ENCODE measurements around the gene LASP1NB.

Gene LASP1NB

GRCh38 chr17:38889745-38890409, 35.5 kb upstream of the LASP1NB start:
- Histone ChIP-seq H2BK15ac (ENCODE audit: low read length) (no peak overlapping the region), H3K79me1 (ENCODE audit: low read depth, low read length) (peaks cover 7% of the 10 kb centered on the region), H2BK12ac (ENCODE audit: low read length) (no peak overlapping the region), H3K4me2 (ENCODE audit: insufficient read depth, low read length, poor library complexity, severe bottlenecking) (no peak overlapping the region), H3K4me1 (ENCODE audit: control insufficient read depth in 2 of 2, insufficient read depth in 1 of 2, low read depth in 1 of 2, low read length in 2 of 2) (peaks cover 22 to 23% of the 10 kb centered on the region in 2 donors), H3K18ac (ENCODE audit: low read length) (no peak overlapping the region), H3K4me3 (ENCODE audit: low read length in 2 of 2) (no peak overlapping the region), H3K14ac (ENCODE audit: low read length) (no peak overlapping the region), H3K9me3 (replicated peaks in 1 of 2; ENCODE audit: control insufficient read depth in 2 of 2, insufficient read depth in 1 of 2, low read depth in 1 of 2, low read length in 2 of 2) (no peaks in the 10 kb centered on the region), H3K27ac (replicated peaks; ENCODE audit: low read length) (no peak overlapping the region), H4K91ac (ENCODE audit: low read depth, low read length, poor library complexity) (no peak overlapping the region), H2AFZ (ENCODE audit: low read length) (no peak overlapping the region), H3K23ac (ENCODE audit: low read depth, low read length, poor library complexity) (no peak overlapping the region), H2BK120ac (ENCODE audit: low read depth, low read length) (no peak overlapping the region), H3K9ac (ENCODE audit: low read depth, low read length, poor library complexity) (no peak overlapping the region), H2BK5ac (ENCODE audit: low read length) (no peak overlapping the region), H3K36me3 (replicated peaks in 1 of 2; ENCODE audit: control insufficient read depth in 2 of 2, insufficient read depth in 2 of 2, low read length in 2 of 2) (peaks cover 12 to 70% of the 10 kb centered on the region in 2 donors), H3K27me3 (ENCODE audit: control insufficient read depth in 3 of 3, insufficient read depth in 3 of 3, low read depth in 1 of 3, low read length in 3 of 3) (no peaks in the 10 kb centered on the region), H3K4ac (ENCODE audit: low read length) (no peak overlapping the region), H4K8ac (ENCODE audit: low read depth, low read length) (no peak overlapping the region), H2AK5ac (ENCODE audit: low read depth, low read length) (no peak overlapping the region)
- no CpG with 5 or more reads among the region's 12 CpGs for WGBS, 2 donors (ENCODE audit: extremely low coverage in 2 of 2, insufficient read length in 2 of 2, insufficient replicate concordance in 1 of 2)
- no peak for DNase-seq (ENCODE audit: low spot score)

GRCh38 chr17:38890410-38890746, 35.0 kb upstream of the LASP1NB start:
- Histone ChIP-seq H3K18ac (ENCODE audit: low read length) (no peak overlapping the region), H3K79me1 (ENCODE audit: low read depth, low read length) (peaks cover 6% of the 10 kb centered on the region), H2BK15ac (ENCODE audit: low read length) (no peak overlapping the region), H3K27me3 (ENCODE audit: control insufficient read depth in 3 of 3, insufficient read depth in 3 of 3, low read depth in 1 of 3, low read length in 3 of 3) (no peaks in the 10 kb centered on the region), H2BK120ac (ENCODE audit: low read depth, low read length) (no peak overlapping the region), H3K23ac (ENCODE audit: low read depth, low read length, poor library complexity) (no peak overlapping the region), H3K4ac (ENCODE audit: low read length) (no peak overlapping the region), H3K4me3 (ENCODE audit: low read length in 2 of 2) (no peak overlapping the region), H3K9ac (ENCODE audit: low read depth, low read length, poor library complexity) (no peak overlapping the region), H3K4me2 (ENCODE audit: insufficient read depth, low read length, poor library complexity, severe bottlenecking) (no peak overlapping the region), H2AFZ (ENCODE audit: low read length) (no peak overlapping the region), H3K9me3 (replicated peaks in 1 of 2; ENCODE audit: control insufficient read depth in 2 of 2, insufficient read depth in 1 of 2, low read depth in 1 of 2, low read length in 2 of 2) (no peaks in the 10 kb centered on the region), H2BK5ac (ENCODE audit: low read length) (no peak overlapping the region), H3K4me1 (ENCODE audit: control insufficient read depth in 2 of 2, insufficient read depth in 1 of 2, low read depth in 1 of 2, low read length in 2 of 2) (peaks cover 17 to 18% of the 10 kb centered on the region in 2 donors), H2BK12ac (ENCODE audit: low read length) (no peak overlapping the region), H2AK5ac (ENCODE audit: low read depth, low read length) (no peak overlapping the region), H3K14ac (ENCODE audit: low read length) (no peak overlapping the region), H4K91ac (ENCODE audit: low read depth, low read length, poor library complexity) (no peak overlapping the region), H3K36me3 (replicated peaks in 1 of 2; ENCODE audit: control insufficient read depth in 2 of 2, insufficient read depth in 2 of 2, low read length in 2 of 2) (peaks cover 12 to 74% of the 10 kb centered on the region in 2 donors), H4K8ac (ENCODE audit: low read depth, low read length) (no peak overlapping the region), H3K27ac (replicated peaks; ENCODE audit: low read length) (no peak overlapping the region)
- no CpG with 5 or more reads among the region's 8 CpGs for WGBS, 2 donors (ENCODE audit: extremely low coverage in 2 of 2, insufficient read length in 2 of 2, insufficient replicate concordance in 1 of 2)
- DNase-seq (ENCODE audit: low spot score), result no peak

- Histone ChIP-seq H3K23ac (ENCODE audit: low read depth, low read length, poor library complexity) (no peak overlapping the region), H3K36me3 (replicated peaks in 1 of 2; ENCODE audit: control insufficient read depth in 2 of 2, insufficient read depth in 2 of 2, low read length in 2 of 2) (peaks cover 12 to 81% of the 10 kb centered on the region in 2 donors), H2BK5ac (ENCODE audit: low read length) (no peak overlapping the region), H4K8ac (ENCODE audit: low read depth, low read length) (no peak overlapping the region), H3K9me3 (replicated peaks in 1 of 2; ENCODE audit: control insufficient read depth in 2 of 2, insufficient read depth in 1 of 2, low read depth in 1 of 2, low read length in 2 of 2) (no peaks in the 10 kb centered on the region), H3K4me1 (ENCODE audit: control insufficient read depth in 2 of 2, insufficient read depth in 1 of 2, low read depth in 1 of 2, low read length in 2 of 2) (peaks cover 7 to 14% of the 10 kb centered on the region in 2 donors), H3K79me1 (ENCODE audit: low read depth, low read length) (peaks cover 5% of the 10 kb centered on the region), H3K27ac (replicated peaks; ENCODE audit: low read length) (no peak overlapping the region), H3K14ac (ENCODE audit: low read length) (no peak overlapping the region), H4K91ac (ENCODE audit: low read depth, low read length, poor library complexity) (no peak overlapping the region), H2BK120ac (ENCODE audit: low read depth, low read length) (no peak overlapping the region), H3K18ac (ENCODE audit: low read length) (no peak overlapping the region), H3K4ac (ENCODE audit: low read length) (no peak overlapping the region), H2AFZ (ENCODE audit: low read length) (no peak overlapping the region), H3K4me2 (ENCODE audit: insufficient read depth, low read length, poor library complexity, severe bottlenecking) (no peak overlapping the region), H3K4me3 (ENCODE audit: low read length in 2 of 2) (no peak overlapping the region), H2AK5ac (ENCODE audit: low read depth, low read length) (no peak overlapping the region), H3K27me3 (ENCODE audit: control insufficient read depth in 3 of 3, insufficient read depth in 3 of 3, low read depth in 1 of 3, low read length in 3 of 3) (no peaks in the 10 kb centered on the region), H2BK15ac (ENCODE audit: low read length) (no peak overlapping the region), H3K9ac (ENCODE audit: low read depth, low read length, poor library complexity) (no peak overlapping the region), H2BK12ac (ENCODE audit: low read length) (no peak overlapping the region)
- no CpG with 5 or more reads among the region's 8 CpGs for WGBS, 2 donors (ENCODE audit: extremely low coverage in 2 of 2, insufficient read length in 2 of 2, insufficient replicate concordance in 1 of 2)
- no peak for DNase-seq (ENCODE audit: low spot score)
These were observed 34.0 kb upstream of the LASP1NB start for GRCh38 chr17:38891441-38891840.

GRCh38 chr17:38892083-38892482, 33.3 kb upstream of the LASP1NB start:
- Histone ChIP-seq H2BK15ac (ENCODE audit: low read length) (no peak overlapping the region), H2BK120ac (ENCODE audit: low read depth, low read length) (no peak overlapping the region), H3K36me3 (replicated peaks in 1 of 2; ENCODE audit: control insufficient read depth in 2 of 2, insufficient read depth in 2 of 2, low read length in 2 of 2) (peaks cover 11 to 82% of the 10 kb centered on the region in 2 donors), H3K4ac (ENCODE audit: low read length) (no peak overlapping the region), H3K14ac (ENCODE audit: low read length) (no peak overlapping the region), H2AK5ac (ENCODE audit: low read depth, low read length) (no peak overlapping the region), H3K4me1 (ENCODE audit: control insufficient read depth in 2 of 2, insufficient read depth in 1 of 2, low read depth in 1 of 2, low read length in 2 of 2) (peaks cover 1 to 16% of the 10 kb centered on the region in 2 donors), H4K91ac (ENCODE audit: low read depth, low read length, poor library complexity) (no peak overlapping the region), H3K4me2 (ENCODE audit: insufficient read depth, low read length, poor library complexity, severe bottlenecking) (no peak overlapping the region), H3K4me3 (ENCODE audit: low read length in 2 of 2) (no peak overlapping the region), H4K8ac (ENCODE audit: low read depth, low read length) (no peak overlapping the region), H3K9me3 (replicated peaks in 1 of 2; ENCODE audit: control insufficient read depth in 2 of 2, insufficient read depth in 1 of 2, low read depth in 1 of 2, low read length in 2 of 2) (no peaks in the 10 kb centered on the region), H3K18ac (ENCODE audit: low read length) (no peak overlapping the region), H2BK5ac (ENCODE audit: low read length) (no peak overlapping the region), H3K27ac (replicated peaks; ENCODE audit: low read length) (no peak overlapping the region), H2BK12ac (ENCODE audit: low read length) (no peak overlapping the region), H3K27me3 (ENCODE audit: control insufficient read depth in 3 of 3, insufficient read depth in 3 of 3, low read depth in 1 of 3, low read length in 3 of 3) (no peaks in the 10 kb centered on the region), H2AFZ (ENCODE audit: low read length) (no peak overlapping the region), H3K9ac (ENCODE audit: low read depth, low read length, poor library complexity) (peak overlapping the region; percentile 9), H3K79me1 (ENCODE audit: low read depth, low read length) (peaks cover 5% of the 10 kb centered on the region), H3K23ac (ENCODE audit: low read depth, low read length, poor library complexity) (no peak overlapping the region)
- no CpG with 5 or more reads among the region's 4 CpGs for WGBS, 2 donors (ENCODE audit: extremely low coverage in 2 of 2, insufficient read length in 2 of 2, insufficient replicate concordance in 1 of 2)
- no peak for DNase-seq (ENCODE audit: low spot score)

Data from neuronal stem cell (in vitro differentiated cells).